ENCODE data around the gene ACOX2. TPM values are rescaled to one million over a fixed set of nuclear protein-coding genes. Genes with fewer than 3 reads are reported as not detected.

ACOX2 gene
- 2.9 and 4.2 TPM in 2 replicates for total RNA-seq (2014; rRNA removed; shearing (Covaris generic))

DNA sequence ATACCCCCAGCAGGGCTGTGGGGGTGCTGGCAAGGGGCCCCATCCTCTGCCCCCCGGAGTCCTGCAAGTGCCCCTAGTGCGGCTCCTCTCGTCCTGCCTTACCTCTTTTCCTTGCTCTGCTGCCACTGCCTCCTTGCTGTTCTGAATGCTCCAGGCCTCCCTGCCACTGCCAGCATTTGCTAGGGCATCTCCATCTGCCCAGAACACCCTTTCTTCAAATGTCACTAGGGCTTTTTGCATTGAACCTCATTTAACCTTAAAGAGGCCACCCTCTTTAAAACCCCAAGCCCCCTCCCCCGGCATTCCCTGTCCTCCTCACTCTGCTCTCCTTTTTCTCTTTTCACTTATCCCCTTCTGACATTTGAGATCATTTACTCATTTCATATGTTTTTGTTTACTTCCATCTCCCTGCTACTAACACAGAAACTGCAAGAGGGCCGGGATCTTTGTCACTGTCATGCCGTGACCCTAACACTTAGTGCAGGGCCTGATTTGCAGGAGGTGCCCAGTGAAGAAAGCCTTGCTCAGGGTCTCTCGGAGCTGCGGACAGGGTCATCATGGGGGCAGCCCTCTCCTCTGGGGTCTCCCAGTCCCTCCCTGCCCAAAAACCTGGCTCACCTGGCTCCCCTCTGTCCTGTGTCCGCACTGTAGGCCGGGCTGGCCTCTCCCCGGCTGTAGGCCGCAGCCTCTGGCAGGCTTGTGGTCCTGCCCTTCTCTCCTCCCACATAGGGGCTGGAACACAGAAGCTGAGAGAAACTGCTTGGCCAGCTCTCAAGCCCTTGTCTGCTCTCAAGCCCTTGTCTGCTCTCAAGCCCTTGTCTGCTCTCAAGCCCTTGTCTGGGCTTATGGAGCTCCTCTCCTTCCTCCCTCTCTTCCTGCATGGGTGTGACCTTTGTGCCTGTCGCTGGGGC, at the start of gene ACOX2:
Gene ACOX2, minus strand, starts transcription at position 690 of the 911 bp plus-strand sequence. CDS start 2,084 bp downstream, outside the sequence.
- Histone ChIP-seq H3K4me3 (ENCODE audit: insufficient read depth, low read depth, low read length) (no peak within 1 kb of the TSS), H3K27me3 (ENCODE audit: control insufficient read depth, insufficient read depth, low read length) (no peaks in the 10 kb centered on the region), H3K36me3 (replicated peaks; ENCODE audit: control insufficient read depth, insufficient read depth, low read length) (no peaks in the 10 kb centered on the region)
- no peak for DNase-seq

GRCh38 chr3:58585994-58586393, 49.0 kb upstream of the ACOX2 start:
- peak; percentile 48 for DNase-seq
- Histone ChIP-seq H3K27me3 (ENCODE audit: control insufficient read depth, insufficient read depth, low read length) (peaks cover 39% of the 10 kb centered on the region), H3K4me3 (ENCODE audit: insufficient read depth, low read depth, low read length) (no peak overlapping the region), H3K36me3 (replicated peaks; ENCODE audit: control insufficient read depth, insufficient read depth, low read length) (no peaks in the 10 kb centered on the region)

- Histone ChIP-seq H3K36me3 (replicated peaks; ENCODE audit: control insufficient read depth, insufficient read depth, low read length) (no peaks in the 10 kb centered on the region), H3K27me3 (ENCODE audit: control insufficient read depth, insufficient read depth, low read length) (peaks cover 39% of the 10 kb centered on the region), H3K4me3 (ENCODE audit: insufficient read depth, low read depth, low read length) (peak overlapping the region; percentile 43)
- DNase-seq: peak; percentile 94
Measured at GRCh38 chr3:58585005-58585786, 48.2 kb upstream of the ACOX2 start.

DNA sequence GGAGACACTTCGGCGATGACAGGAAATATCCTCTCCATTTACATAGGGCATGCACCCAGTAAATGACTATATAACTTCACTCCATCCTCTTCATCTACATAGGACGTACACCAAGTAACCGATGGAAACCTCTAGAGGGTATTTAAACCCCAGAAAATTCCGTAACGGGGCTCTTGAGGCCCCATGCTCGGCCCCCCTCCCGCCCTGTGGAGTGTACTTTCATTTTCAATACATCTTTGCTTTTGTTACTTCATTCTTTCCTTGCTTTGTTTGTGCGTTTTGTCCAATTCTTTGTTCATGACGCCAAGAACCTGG, 47.7 kb upstream of the ACOX2 start:
- H3K4me3 ChIP-seq (ENCODE audit: insufficient read depth, low read depth, low read length): peak overlapping the region; percentile 43; the same call in 1 of the 2 replicates
- DNase-seq: no peak
- H3K27me3 ChIP-seq (ENCODE audit: control insufficient read depth, insufficient read depth, low read length): peaks cover 39% of the 10 kb centered on the region
- H3K36me3 ChIP-seq (replicated peaks; ENCODE audit: control insufficient read depth, insufficient read depth, low read length): no peaks in the 10 kb centered on the region

DNA sequence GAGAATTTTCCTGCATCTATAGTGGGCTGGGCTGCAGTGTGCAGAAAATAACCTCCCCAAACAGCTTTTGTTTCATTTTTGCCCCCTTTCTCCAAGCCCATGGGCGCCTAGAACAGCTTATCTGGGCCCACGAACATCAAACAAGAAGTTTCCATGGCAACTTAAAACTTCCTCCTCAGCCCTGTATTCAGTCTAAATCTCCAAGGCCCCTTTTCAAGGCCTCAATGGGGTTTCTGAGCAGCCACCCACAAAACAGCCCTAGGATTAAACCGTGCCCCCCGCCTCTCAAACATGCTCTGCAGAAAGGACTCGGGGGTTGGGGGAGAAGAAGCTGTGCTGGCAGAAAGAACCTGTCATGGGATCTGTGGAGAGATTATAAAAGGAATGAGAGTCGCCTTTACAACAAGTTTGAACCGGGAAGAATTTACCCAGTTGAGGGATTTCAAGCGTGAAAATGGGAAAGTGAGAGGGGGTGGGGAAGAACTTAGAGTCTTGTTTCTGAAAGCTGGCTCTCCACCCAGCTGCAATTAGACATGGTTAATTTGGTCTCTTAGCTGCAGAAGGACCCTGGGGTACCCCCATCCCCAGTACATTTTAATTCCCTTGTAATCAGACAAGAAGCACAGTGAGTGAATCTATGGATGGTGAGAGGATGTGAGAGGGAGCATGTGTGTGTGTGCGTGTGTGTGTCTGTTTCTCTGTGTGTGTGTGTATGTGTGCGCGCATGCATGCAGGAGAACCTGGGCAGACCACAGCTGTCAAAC, 44.5 kb upstream of the ACOX2 start:
- DNase-seq: peak; percentile 65
- Histone ChIP-seq H3K27me3 (ENCODE audit: control insufficient read depth, insufficient read depth, low read length) (peaks cover 28% of the 10 kb centered on the region), H3K4me3 (ENCODE audit: insufficient read depth, low read depth, low read length) (no peak overlapping the region)

DNA sequence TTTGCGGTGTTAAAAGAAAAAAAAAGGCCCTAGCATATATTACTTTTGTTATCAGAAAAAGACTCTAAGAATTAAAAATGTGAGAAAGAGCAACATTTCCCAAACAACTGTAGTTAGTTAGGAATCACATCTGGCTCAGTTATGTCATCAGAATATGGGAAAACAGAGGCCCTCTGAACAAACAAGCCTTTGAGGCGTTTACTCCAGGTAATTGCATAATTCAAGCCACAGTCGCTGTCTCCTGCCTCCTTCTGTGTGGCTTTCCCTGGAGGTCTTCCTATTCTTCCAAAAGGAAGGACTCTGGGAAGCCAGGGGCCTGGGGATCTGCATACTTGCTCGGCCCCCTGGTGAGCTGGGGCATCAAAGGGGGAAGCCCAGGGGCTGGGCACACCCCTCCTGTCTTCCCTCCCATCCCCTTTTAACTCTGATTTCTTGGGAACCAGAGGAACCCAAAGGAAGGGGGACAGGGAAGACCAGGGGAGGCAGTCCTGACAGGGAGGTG, 43.9 kb upstream of the ACOX2 start:
- DNase-seq: peak; percentile 61
- Histone ChIP-seq H3K36me3 (replicated peaks; ENCODE audit: control insufficient read depth, insufficient read depth, low read length) (no peaks in the 10 kb centered on the region), H3K4me3 (ENCODE audit: insufficient read depth, low read depth, low read length) (no peak overlapping the region)

More for the DNA sequence above, 44.5 kb upstream of the ACOX2 start:
- H3K36me3 ChIP-seq (replicated peaks; ENCODE audit: control insufficient read depth, insufficient read depth, low read length): no peaks in the 10 kb centered on the region

DNA sequence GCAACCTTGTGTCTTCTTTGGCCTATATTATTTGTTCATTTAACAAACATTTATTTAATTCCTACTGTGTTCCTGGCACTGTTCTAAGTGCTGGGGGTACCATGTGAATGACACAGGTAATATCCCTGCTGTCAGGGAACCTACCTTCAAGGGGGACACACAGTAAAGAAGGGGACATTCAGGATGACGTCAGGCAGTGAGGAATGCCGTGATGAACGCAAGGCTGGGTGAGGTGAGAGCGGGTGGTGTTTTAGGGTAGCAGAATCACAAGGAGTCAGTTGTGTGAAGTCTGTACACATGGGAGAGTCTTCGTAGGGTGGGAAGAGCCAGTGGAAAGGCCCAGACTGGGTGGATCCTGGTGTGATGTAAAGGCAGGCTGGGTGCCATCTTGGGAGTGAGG, 41.9 kb upstream of the ACOX2 start:
- Histone ChIP-seq H3K36me3 (replicated peaks; ENCODE audit: control insufficient read depth, insufficient read depth, low read length) (no peaks in the 10 kb centered on the region), H3K4me3 (ENCODE audit: insufficient read depth, low read depth, low read length) (no peak overlapping the region), H3K27me3 (ENCODE audit: control insufficient read depth, insufficient read depth, low read length) (peaks cover 2% of the 10 kb centered on the region)
- no peak for DNase-seq

More for the DNA sequence above, 43.9 kb upstream of the ACOX2 start:
- peaks cover 22% of the 10 kb centered on the region for H3K27me3 ChIP-seq (ENCODE audit: control insufficient read depth, insufficient read depth, low read length)

- Histone ChIP-seq H3K27me3 (ENCODE audit: control insufficient read depth, insufficient read depth, low read length) (no peaks in the 10 kb centered on the region; the same call in none of the 2 replicates), H3K36me3 (replicated peaks; ENCODE audit: control insufficient read depth, insufficient read depth, low read length) (no peaks in the 10 kb centered on the region), H3K4me3 (ENCODE audit: insufficient read depth, low read depth, low read length) (no peak within 1 kb of the TSS)
- DNase-seq: peak; percentile 69
Measured at GRCh38 chr3:58577269-58577821, 40.4 kb upstream of the ACOX2 start, which contains the start of gene FAM107A. TSS of gene FAM107A (minus strand) at chr3:58577391. CDS start at chr3:58569860, 7,531 bp downstream.

GRCh38 chr3:58576716-58577115, 39.7 kb upstream of the ACOX2 start:
- no peaks in the 10 kb centered on the region; the same call in 1 of the 2 replicates for H3K27me3 ChIP-seq (ENCODE audit: control insufficient read depth, insufficient read depth, low read length)
- no peak overlapping the region for H3K4me3 ChIP-seq (ENCODE audit: insufficient read depth, low read depth, low read length)
- no peaks in the 10 kb centered on the region for H3K36me3 ChIP-seq (replicated peaks; ENCODE audit: control insufficient read depth, insufficient read depth, low read length)
- no peak for DNase-seq

DNA sequence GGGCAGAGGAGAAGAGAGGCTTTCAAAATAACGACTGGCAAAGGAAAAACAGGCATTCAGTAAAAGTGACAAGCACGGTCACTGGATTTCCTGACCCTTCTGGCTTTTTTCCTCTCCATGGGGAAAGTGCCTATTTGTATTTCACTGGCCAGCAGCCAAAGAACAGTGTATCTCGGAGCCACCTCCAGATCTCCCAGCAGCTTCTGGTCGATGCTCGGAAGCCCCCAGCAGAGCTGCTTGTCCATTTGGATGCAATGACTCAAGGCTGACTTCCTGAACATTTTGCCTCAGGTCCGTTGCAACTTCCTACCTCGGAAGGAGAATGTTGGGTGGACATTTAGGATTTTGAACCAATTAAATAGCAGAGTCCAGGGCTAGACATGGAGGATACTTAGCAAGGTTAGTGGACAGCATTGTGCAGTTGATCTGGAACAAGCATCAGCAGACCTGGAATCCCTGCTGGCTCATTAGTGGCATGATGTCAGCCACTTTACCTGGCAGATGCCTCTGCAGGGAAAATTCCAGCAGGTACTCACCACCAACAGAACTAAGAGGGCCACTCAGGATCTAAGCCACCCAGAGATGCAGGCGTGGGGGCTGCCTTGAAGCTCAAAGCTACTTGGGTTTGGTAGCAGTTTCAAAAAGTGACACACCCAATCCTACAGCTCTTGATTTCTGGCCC, 39.1 kb upstream of the ACOX2 start:
- Histone ChIP-seq H3K27me3 (ENCODE audit: control insufficient read depth, insufficient read depth, low read length) (no peaks in the 10 kb centered on the region; the same call in 1 of the 2 replicates), H3K4me3 (ENCODE audit: insufficient read depth, low read depth, low read length) (no peak overlapping the region), H3K36me3 (replicated peaks; ENCODE audit: control insufficient read depth, insufficient read depth, low read length) (no peaks in the 10 kb centered on the region)
- DNase-seq: no peak

DNA sequence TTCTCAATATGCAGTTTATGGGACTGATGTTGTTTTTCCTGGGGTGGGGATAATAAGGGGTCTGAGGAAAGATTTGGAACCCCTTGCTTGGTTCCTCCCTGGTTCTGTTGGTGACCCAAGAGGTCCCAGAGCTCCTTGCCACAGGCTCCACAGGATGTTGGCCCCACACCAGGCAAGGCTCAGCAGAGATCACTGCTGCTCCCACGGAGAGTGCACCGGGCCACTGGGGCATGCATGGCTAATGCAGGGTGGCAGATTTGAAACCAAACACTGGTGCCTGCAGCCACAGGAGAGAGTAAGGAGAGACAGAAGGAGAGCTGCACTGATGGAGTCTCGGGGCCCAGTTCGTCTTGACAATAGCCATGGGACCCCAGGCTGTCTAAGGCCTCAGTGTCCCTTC, 37.7 kb upstream of the ACOX2 start:
- H3K36me3 ChIP-seq (replicated peaks; ENCODE audit: control insufficient read depth, insufficient read depth, low read length): no peaks in the 10 kb centered on the region
- H3K27me3 ChIP-seq (ENCODE audit: control insufficient read depth, insufficient read depth, low read length): no peaks in the 10 kb centered on the region; the same call in 1 of the 2 replicates
- no peak overlapping the region for H3K4me3 ChIP-seq (ENCODE audit: insufficient read depth, low read depth, low read length)
- no peak for DNase-seq

- no peaks in the 10 kb centered on the region; the same call in 1 of the 2 replicates for H3K27me3 ChIP-seq (ENCODE audit: control insufficient read depth, insufficient read depth, low read length)
- H3K36me3 ChIP-seq (replicated peaks; ENCODE audit: control insufficient read depth, insufficient read depth, low read length): no peaks in the 10 kb centered on the region
- no peak for DNase-seq
- no peak overlapping the region for H3K4me3 ChIP-seq (ENCODE audit: insufficient read depth, low read depth, low read length)
Measured at GRCh38 chr3:58574106-58574505, 37.1 kb upstream of the ACOX2 start.

DNA sequence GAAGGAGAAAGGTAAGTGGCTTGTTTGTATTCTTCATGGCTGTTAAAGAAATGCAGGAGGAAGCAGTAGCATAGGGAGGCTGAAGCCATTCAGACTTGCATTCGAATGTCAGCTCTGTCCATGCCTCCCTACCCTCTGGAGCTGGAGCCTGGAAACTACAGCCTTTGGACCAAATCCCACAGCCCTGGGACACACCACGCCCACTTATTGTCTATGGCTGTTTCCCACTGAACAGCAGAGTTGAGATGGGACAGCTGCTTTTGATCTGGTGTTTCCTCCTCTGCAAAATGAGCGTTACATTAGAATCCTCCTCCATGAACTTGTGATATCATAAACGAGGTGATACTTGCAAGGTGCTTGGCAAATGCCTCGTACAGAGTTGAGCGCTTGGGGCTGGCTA, 36.6 kb upstream of the ACOX2 start:
- H3K36me3 ChIP-seq (replicated peaks; ENCODE audit: control insufficient read depth, insufficient read depth, low read length): no peaks in the 10 kb centered on the region
- no peak for DNase-seq
- no peak overlapping the region for H3K4me3 ChIP-seq (ENCODE audit: insufficient read depth, low read depth, low read length)
- H3K27me3 ChIP-seq (ENCODE audit: control insufficient read depth, insufficient read depth, low read length): no peaks in the 10 kb centered on the region; the same call in 1 of the 2 replicates
